GM21737 (cell line): ENCODE results near the gene MID1.

Experiments used
- ATAC-seq: cut with Tn5 transposase; IDR thresholded peaks from one replicate; pipeline ENCODE4 v1.9.1; 2021; ENCODE audit warnings: mild to moderate bottlenecking, moderate library complexity; ENCODE audit not compliant: unreplicated experiment

MID1 gene

DNA sequence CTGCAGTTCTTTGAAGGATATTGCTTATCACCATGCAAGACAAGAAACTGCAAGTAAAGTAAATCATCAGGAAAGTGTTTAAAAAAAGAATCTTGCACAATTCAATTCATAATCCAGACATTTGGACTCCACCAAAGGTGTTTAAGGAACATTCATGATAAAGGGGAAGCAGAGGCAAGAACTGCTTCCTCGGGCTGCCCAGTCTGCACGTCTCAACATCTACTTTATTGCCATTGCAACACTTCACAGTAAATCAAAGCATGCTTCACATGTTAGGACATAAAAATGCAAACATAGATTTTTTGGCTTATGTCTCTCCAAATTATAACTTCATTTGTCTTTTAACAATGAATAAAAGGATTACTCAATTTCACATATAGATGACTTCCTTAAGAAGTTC lies 42.5 kb downstream of the MID1 start:
- no peak for ATAC-seq

DNA sequence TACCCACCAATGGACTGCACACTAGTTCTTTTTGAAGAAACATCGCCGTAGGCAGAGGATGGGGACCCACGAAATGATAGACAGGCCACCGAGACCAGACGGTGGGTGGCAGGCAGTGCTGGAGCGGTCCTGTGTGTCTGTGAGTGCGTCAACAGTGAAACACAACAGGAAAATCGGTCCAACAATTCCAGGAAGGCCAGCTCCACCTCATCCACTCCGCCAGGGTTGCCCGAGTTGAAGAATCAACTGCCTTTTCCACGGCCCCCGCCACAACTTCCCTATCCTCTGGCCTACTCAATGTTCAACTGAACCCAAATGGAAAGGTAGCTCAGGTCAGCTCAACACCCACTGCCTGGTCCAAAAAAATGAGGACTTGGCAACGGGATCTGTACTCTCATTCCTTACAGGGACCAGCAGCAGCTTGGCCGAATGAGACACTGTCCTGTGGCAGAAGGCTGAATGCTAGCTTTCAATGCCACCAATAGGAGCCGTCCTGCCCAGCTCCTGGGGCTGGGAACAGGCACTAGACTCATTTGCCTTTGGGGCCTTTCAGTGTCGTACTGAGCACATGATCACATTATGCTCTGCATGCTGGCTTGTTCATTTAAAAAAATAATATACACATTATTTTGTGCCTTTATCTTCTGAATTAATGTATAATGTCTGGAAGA lies 43.5 kb downstream of the MID1 start:
- no peak for ATAC-seq

DNA sequence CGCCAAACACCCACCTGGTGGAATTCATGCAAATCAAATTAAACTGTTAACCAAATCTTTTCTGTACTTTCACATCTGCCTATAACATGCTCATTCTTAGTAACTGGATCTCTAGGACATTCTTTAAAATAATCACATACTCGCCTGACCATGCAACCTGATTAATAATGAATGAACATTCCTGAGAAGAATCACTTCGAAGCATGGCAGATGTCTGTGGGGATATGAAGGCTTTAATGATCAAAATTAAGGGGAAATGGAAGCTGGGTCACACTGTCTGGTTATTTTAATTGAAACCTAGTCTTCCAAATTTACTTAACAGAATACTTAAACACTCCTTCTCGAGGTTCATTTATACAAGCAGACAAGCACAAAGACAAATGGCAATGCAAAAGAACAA lies 44.2 kb downstream of the MID1 start:
- ATAC-seq = no peak

DNA sequence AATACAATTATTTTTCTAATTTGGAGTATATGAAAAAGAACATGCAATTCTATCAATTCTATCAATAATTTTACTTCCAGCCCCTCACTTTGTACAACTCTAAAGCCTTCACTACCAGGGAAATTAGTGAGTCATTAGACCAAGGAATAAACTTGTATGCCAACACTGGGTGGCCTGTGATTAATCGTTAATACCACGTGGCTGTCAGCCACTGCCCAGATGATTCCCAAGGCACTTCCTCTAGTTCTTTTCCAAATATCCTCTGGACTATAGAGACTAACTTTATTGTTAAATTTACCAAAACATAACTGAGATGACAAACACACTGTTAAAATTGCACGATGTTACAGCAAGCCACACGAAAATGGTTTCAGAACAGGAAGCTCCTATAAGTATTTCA lies 45.7 kb downstream of the MID1 start:
- no peak for ATAC-seq

DNA sequence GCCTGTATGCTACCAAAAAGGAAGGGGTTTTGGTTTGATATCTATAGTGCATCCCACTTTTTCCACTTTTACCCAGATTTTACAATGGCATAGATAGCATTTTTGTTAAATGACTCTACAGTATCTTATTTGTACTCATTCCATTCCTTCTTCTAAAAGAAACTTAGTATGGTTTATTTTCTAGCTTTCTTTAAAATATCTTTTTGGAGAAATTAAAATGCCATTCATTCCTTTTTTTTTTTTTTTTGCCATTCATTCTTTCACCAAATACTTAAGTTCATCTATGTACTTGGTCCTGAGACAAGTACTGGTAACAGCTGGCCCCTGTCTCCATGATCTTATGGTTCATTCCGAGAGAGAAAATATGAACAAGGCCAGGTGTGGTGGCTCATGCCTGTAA lies 49.1 kb downstream of the MID1 start:
- no peak for ATAC-seq

DNA sequence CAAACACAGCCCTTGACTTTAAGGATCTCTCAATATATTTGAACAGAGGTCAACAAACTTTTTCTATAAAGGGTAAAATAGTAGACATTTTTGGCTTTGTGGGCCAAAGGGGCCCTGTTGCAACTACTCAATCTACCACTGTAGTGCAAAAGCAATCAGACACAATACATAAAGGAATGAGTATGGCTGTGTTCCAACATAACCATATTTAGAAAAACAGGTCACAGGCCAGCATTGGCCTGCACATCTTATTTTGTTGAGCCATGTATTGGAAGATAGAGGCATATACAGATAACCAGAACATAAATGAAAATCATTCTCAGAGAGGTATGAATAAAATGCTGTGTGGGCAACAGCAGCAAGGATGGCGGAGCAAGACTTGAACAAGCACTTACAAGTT lies 49.8 kb downstream of the MID1 start:
- no peak for ATAC-seq

DNA sequence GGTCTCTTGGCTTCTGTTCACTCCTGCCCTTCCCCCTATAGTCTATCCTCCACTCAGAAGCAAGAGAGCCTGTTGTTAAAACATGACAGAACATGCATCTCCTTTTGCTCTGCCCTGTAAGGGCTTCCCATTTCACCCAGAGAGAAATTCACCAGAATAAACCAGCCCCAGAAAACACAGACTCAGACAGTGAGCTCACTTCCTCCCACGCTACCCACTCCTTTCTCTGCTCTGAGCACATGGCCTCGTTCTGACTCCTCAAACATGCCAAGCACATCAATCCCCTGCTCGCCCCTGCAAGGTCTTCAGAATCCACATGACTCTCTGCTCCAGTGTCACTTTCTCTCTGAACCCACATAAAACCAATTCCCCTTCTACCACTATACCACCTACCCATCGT lies 50.4 kb downstream of the MID1 start:
- ATAC-seq = no peak

DNA sequence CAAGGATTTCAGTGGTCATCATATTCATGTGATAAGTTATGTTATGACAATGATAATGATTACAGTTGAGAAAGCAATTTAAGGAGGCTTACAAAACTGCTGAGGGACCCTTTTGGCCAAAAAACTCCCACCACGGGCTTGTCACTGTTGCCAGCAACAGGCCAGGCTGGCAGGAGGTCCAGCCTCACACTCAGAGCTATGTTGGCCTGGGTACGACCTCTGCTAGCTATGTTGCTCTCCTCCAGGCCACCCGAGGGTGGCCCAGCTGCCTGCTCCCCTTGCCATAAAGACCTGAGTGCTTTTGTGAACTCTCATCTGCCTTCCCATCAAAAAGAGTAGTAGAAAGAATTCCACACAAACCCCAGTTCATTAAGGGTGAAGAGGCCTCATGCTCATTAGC lies 52.0 kb downstream of the MID1 start:
- no peak for ATAC-seq

DNA sequence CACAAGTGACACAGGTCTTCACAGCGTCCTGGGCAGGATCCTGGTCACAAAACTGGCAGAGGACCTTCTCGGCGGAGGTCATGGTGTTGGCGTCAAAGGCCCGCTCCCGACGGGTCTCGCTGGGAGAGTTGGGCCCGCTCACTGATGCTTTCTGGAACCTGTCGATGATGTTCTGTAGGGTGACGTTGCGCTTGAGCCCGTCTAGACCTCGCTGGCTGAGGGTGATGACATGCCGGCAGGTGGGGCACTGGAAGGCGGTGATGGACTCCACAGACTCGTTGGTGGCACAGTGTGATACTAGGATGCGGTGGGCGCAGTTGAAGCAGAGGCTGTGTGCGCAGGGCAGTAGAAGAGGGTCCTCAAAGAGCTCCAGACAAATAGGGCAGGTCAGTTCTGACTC lies 53.2 kb downstream of the MID1 start:
- no peak for ATAC-seq

DNA sequence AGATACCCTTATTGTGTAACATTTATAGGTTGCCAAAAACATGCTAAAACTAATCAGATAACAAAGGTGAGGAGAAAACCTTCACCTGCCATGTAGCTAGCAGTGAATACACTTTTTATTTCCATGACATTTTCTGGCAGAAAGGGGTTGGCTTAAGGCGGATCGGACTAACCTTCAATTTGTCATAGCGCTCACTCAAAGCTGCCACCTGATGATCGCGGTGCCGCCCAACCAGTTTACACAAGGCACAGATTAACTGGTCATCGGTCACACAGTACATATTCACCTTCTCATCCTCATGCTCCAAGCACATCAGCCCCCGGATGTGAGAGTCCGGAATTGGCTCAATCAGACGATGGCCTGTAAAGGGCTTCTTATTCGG lies 53.7 kb downstream of the MID1 start:
- ATAC-seq = no peak

DNA sequence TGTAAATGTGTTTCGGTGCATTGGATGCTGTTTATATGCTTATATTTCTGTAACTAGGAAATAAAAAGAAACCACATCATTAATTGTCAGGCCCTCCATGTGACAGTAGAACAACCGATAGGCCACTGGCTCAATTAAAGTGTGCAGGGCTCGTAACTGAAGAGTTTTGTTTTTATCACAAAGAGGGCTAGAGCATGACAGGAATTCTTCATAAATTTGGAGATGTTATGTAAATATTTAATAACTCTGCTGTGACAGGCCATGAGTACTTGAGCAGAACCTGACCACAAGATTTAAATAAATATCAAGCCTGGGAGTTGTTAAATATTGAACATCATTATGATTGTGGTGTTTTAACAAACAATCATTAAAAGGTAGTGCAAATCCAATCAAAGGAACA lies 55.9 kb downstream of the MID1 start:
- ATAC-seq = no peak

DNA sequence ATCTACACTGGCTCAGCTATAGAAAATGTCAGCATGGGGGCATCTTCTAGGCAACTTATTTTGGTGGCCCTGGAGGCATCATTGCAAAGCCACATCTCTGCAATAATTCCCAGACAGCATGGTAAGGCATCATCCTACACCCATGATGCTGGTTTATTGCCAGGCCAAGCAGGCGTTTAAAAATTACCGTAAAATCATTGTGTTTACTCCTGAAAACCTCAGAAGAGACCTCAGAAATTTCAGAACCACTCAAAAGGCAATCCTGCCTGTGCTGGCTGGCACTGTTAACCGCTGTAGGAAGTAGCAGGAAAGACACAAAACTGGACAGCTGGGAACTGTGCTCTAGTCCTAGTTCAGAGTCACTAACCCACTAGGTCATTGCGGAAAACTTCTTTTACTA lies 63.2 kb downstream of the MID1 start:
- ATAC-seq = no peak

DNA sequence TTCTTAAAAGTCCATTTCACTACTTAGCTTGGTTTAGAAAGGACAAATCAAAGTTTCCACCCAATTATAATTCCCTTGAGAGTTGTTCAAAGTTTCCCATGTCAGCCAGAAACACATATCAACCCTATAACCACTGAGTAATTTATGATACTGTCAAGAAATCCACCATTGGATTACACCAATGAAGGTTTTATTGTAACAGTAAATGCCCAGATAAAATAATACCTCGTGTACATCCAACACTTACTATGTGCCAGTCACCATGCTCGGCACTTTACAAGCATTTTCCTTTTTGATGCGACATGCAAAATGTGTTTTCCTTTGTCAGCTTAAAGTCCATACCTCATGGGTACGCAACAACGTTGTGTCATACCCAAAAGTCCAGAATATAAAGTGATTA lies 64.0 kb downstream of the MID1 start:
- no peak for ATAC-seq

DNA sequence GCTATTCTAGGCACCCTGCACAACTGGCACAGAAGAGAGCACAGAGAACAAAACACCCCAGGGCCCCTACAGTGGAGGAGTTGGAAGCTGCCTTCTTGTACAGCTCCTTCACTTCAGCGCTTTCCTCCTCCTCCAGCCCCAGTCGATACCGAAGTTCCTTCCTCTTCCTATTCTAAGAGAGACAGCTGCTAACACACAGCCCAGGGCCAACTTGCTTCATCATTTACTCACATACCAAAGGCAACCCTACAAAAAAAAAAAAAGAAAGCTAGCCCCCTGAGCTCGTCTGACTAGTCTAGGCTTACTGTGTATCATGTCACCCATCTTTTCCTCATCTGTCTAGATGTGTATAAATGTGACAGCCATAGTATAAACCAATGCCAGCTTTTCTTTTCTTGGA lies 64.5 kb downstream of the MID1 start:
- ATAC-seq = no peak

DNA sequence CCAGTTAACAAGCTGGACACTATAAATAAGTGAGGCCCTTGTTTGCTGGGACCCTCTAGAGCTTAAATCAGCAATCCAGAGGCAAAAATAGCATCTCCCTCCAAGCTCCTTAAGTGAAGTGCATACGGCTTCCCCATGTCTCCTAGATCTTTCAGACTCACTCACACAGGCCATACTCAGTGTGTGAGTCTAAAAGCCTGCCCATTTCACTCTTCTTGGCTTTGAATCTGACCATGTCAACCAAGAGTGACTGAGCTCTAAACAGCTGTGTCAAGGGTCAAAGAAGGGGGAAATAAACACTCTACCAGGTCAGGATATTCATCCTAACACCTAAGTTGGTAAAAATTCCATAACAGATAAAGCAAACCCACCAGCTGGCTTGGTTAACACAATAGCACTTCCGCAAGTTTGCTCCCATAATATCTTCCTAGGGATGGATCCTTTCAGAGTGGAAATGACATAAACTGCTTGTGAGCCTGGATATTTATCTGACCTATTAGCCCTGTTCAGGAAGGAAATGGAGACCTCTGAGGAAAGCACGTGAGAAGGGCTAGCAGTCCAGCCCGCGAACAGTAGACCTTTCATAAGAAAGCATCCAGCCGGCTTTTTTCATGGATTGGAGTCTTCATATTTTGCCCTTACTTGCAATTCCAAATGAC lies 65.6 kb downstream of the MID1 start:
- ATAC-seq = no peak

DNA sequence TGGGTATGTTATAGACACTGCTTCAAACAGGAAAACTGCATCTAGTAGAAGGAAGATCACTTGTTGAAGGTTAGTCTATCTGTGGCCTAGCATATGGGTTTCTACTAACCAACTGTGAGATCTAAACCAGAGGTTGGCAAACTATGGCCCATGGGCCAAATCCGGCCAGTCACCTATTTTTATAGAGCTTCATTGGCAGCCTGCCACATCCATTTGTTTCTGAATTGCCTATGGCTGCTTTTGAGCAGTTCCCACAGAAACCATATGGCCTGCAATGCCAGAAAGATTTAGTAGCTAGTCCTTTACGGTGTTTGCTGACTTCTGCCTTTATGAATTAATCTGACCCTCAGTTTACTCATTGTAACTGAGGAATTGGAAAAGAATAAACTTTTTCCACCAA lies 71.1 kb downstream of the MID1 start:
- ATAC-seq = no peak

DNA sequence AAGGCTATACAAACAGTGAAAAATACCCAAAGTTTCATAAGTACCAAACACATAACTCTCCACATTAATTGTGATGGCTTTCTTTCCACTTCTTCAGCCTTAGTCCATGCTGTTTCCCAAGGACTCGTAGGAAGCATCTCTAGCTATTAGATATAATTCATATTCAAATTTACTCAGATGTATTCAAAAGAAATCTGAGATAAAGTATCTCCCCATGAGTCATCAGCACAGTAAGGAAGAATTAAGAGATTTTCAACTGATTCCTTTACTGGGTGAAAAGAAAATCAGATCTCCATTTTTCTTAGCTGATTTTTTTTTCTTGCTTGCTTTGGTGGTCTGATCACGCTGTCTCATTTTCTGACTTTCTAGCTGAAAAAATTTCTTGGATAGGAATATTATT lies 71.7 kb downstream of the MID1 start:
- no peak for ATAC-seq

DNA sequence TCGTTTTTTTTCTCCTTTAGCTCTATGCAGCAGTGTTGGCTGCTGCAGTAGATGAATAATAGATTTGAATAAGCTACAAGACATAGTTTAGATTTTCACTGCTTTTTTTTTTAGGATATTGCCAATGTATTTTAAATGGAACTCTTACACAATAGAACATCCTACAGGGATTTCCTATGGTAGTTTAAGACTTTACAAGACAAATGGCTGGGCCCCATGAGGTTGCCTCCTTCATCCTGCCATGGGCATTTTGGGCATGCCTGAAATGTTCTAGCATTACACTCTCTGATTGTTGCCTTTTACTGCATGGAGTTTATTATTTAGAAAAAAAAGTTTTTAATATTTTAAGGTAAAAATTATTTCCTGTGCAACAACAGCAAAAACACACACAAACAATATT lies 74.5 kb downstream of the MID1 start:
- ATAC-seq = no peak

DNA sequence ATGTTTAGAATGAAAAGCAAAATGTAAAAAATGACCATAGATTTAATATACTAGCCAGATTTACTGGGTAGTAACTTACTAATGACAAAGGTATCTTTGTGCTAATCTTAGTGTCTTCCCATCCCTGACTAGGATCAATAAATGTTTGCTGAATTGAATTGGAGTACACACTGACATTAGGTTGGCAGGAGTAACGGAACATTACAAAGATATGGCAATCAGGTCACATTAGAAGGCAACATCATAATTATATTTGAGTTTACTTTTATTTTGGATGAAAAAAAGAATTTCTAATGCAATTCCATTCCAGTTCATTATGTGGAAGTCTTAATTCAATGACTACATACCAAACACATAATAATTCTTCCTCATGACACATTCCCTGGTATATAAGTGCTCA lies 77.8 kb downstream of the MID1 start:
- no peak for ATAC-seq

DNA sequence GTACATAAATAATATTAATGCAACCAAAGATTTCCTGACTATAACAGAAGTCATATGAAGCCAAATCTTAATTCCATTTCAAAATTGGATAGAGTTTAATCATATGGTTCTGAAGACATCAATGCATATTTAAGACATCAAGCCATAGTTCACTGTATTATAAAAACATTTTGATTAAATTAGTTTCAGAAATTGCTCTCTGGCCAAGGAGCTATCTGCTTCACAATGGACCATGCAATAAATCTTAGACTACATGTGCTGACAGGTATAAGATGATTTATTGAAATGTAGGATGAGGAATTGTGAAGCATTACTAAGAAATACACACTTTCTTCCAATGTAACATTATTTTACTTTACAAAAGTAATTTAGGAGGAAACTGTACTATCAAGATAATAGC lies 81.6 kb downstream of the MID1 start:
- no peak for ATAC-seq

DNA sequence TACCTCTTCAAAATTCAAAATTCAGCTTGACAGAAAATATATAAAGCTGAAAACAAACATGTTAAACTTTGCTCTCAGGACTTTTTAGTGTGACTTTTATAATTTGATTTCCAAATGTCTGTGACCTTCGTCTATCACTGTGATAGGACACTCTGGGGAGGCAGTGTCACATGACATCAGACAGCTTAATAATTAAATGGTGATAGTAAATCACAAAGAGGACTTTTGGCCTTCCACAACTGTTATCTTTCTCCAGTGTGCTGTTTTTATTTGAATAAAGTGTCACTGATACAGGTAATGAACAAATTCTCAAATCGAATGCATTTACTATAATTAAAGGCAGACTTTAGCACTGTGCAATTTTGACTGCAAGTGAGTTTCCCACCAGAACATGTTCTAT lies 83.1 kb downstream of the MID1 start:
- ATAC-seq = no peak

DNA sequence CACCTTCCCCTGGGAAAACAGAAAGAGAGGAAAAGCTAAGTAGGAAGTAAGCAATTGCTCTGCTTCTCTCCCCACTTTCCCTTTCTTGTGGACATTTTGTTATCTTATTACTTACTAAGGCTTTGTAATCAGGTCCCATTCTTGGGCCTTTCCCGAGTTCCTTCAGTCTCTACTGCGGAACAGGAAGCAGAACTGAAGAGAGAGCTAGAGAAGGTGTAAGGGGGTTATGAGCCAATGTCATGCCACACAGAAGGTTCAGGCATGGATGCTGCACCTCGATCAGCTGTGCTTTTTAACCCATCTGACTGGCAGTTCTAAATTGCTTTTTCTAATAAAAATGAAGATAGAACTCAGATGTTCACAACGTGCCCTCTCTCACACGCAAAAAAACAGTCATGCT lies 83.6 kb downstream of the MID1 start:
- ATAC-seq = no peak

DNA sequence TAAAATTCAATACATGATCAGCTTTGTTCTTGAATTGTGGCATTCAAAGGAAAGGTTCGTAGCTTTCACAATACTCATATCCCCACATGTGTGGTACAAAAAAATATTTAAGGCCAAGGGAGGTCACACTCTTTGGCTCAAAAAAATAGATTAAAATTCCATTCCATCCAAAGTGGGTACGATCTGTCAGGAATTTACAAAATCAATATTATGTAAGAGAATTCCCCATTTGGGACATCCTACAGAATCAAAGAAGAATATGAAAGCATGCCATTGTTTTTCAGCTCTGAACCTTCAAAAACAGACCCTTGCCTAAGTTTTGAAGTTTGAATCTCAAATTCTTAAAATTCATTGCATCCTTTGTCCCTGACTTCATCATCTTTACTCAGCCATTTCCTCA lies 85.8 kb downstream of the MID1 start:
- no peak for ATAC-seq
